ENCODE data around the gene ENPP1.

The ENPP1 gene

GRCh38 chr6:131846023-131846663, 38.3 kb downstream of the ENPP1 start:
- Histone ChIP-seq H3K9me3 (ENCODE audit: control insufficient read depth, insufficient read depth, low read length) (no peaks in the 10 kb centered on the region), H3K27ac (ENCODE audit: low read depth, low read length) (no peak overlapping the region), H3K79me2 (ENCODE audit: control insufficient read depth, low read length) (no peaks in the 10 kb centered on the region), H3K9me2 (replicated peaks; ENCODE audit: control insufficient read depth, low read length) (no peaks in the 10 kb centered on the region), H3K4me1 (ENCODE audit: control insufficient read depth, low read length) (peaks cover under 1% of the 10 kb centered on the region; the same call in 1 of the 2 replicates), H3F3A (ENCODE audit: control insufficient read depth, insufficient read depth) (no peaks in the 10 kb centered on the region), H3K4me2 (ENCODE audit: low read length) (no peak overlapping the region), H3K36me3 (ENCODE audit: control insufficient read depth, low read length) (no peaks in the 10 kb centered on the region), H4K20me1 (ENCODE audit: control insufficient read depth, insufficient read depth, low read depth, low read length) (no peaks in the 10 kb centered on the region), H3K27me3 (ENCODE audit: control insufficient read depth, low read length) (no peaks in the 10 kb centered on the region), H3K4me3 (ENCODE audit: low read length) (no peak overlapping the region)
- TF ChIP-seq EZH2phosphoT487 (IDR thresholded peaks at IDR 0.05; ENCODE audit: borderline replicate concordance, low read length), result no peak
- TF ChIP-seq, protein P1, sequence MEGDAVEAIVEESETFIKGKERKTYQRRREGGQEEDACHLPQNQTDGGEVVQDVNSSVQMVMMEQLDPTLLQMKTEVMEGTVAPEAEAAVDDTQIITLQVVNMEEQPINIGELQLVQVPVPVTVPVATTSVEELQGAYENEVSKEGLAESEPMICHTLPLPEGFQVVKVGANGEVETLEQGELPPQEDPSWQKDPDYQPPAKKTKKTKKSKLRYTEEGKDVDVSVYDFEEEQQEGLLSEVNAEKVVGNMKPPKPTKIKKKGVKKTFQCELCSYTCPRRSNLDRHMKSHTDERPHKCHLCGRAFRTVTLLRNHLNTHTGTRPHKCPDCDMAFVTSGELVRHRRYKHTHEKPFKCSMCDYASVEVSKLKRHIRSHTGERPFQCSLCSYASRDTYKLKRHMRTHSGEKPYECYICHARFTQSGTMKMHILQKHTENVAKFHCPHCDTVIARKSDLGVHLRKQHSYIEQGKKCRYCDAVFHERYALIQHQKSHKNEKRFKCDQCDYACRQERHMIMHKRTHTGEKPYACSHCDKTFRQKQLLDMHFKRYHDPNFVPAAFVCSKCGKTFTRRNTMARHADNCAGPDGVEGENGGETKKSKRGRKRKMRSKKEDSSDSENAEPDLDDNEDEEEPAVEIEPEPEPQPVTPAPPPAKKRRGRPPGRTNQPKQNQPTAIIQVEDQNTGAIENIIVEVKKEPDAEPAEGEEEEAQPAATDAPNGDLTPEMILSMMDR (IDR thresholded peaks at IDR 0.05; ENCODE audit: low read depth, low read length, poor library complexity, severe bottlenecking), result no peak

DNA sequence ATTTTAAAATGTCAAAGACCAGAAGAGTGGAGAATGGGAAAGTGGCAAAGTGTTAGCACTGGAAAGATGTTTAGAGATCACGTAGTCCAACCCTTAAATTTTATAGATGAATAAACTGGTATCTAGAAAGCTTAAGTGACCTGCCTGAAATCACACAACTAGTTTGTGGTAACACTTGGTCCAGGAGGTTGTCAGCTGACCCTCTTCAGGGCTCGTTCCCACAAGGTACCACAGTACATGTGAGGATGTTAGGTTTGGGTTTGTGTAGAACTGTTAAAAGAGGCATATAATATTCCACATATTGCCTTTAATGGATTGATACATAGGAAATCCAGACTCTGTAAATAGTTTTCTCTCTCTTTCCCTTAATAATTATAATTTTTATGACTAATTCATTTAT, 39.1 kb downstream of the ENPP1 start:
- Histone ChIP-seq H3K36me3 (ENCODE audit: control insufficient read depth, low read length) (no peaks in the 10 kb centered on the region), H3K9me2 (replicated peaks; ENCODE audit: control insufficient read depth, low read length) (no peaks in the 10 kb centered on the region), H3K4me1 (ENCODE audit: control insufficient read depth, low read length) (no peaks in the 10 kb centered on the region), H3K27ac (ENCODE audit: low read depth, low read length) (no peak overlapping the region), H3F3A (ENCODE audit: control insufficient read depth, insufficient read depth) (no peaks in the 10 kb centered on the region), H3K79me2 (ENCODE audit: control insufficient read depth, low read length) (no peaks in the 10 kb centered on the region), H4K20me1 (ENCODE audit: control insufficient read depth, insufficient read depth, low read depth, low read length) (no peaks in the 10 kb centered on the region), H3K9me3 (ENCODE audit: control insufficient read depth, insufficient read depth, low read length) (no peaks in the 10 kb centered on the region), H3K27me3 (ENCODE audit: control insufficient read depth, low read length) (no peaks in the 10 kb centered on the region), H3K4me2 (ENCODE audit: low read length) (no peak overlapping the region), H3K4me3 (ENCODE audit: low read length) (no peak overlapping the region)
- TF ChIP-seq, protein P1 (IDR thresholded peaks at IDR 0.05; ENCODE audit: low read depth, low read length, poor library complexity, severe bottlenecking), result no peak
- no peak for TF ChIP-seq EZH2phosphoT487 (IDR thresholded peaks at IDR 0.05; ENCODE audit: borderline replicate concordance, low read length)

- no peak overlapping the region for H3K27ac ChIP-seq (ENCODE audit: low read depth, low read length)
- no peaks in the 10 kb centered on the region for H3K9me2 ChIP-seq (replicated peaks; ENCODE audit: control insufficient read depth, low read length)
- H3K4me2 ChIP-seq (ENCODE audit: low read length), result no peak overlapping the region
- no peak for TF ChIP-seq EZH2phosphoT487 (IDR thresholded peaks at IDR 0.05; ENCODE audit: borderline replicate concordance, low read length)
- TF ChIP-seq, protein P1 (IDR thresholded peaks at IDR 0.05; ENCODE audit: low read depth, low read length, poor library complexity, severe bottlenecking), result no peak
- H3F3A ChIP-seq (ENCODE audit: control insufficient read depth, insufficient read depth), result no peaks in the 10 kb centered on the region
- no peaks in the 10 kb centered on the region for H4K20me1 ChIP-seq (ENCODE audit: control insufficient read depth, insufficient read depth, low read depth, low read length)
- H3K4me1 ChIP-seq (ENCODE audit: control insufficient read depth, low read length), result no peaks in the 10 kb centered on the region
- no peaks in the 10 kb centered on the region for H3K79me2 ChIP-seq (ENCODE audit: control insufficient read depth, low read length)
- no peaks in the 10 kb centered on the region for H3K27me3 ChIP-seq (ENCODE audit: control insufficient read depth, low read length)
- H3K36me3 ChIP-seq (ENCODE audit: control insufficient read depth, low read length), result no peaks in the 10 kb centered on the region
- H3K4me3 ChIP-seq (ENCODE audit: low read length), result no peak overlapping the region
- H3K9me3 ChIP-seq (ENCODE audit: control insufficient read depth, insufficient read depth, low read length), result no peaks in the 10 kb centered on the region
Observed at GRCh38 chr6:131849799-131850198, 42.0 kb downstream of the ENPP1 start.

Measured in DOHH2 (cell line).